Endometrial microvascular endothelial cells (primary cell): ENCODE measurements around the gene MALT1. TPM values are rescaled to one million over a fixed set of nuclear protein-coding genes. Genes with fewer than 3 reads are reported as not detected.
"Not testable (repeated sequence)": the region's sequence is repeated elsewhere in the genome, so short reads cannot be mapped to it uniquely, and the experiment has no call there.

Source experiments
- in situ Hi-C: cut with HindIII; loops from 2 replicates; pipeline ENCODE4 v1.10.0; 2017; ENCODE audit warnings: low sequenced_read_pairs, low pct_unique_long_range_greater_than_20kb; ENCODE audit errors: inconsistent ontology term
- total RNA-seq: library from RNA; depleted of rRNA; stranded (reverse); fragments of >200 nt; gene quantifications from one replicate; pipeline ENCODE4 v1.2.3, GENCODE V29; 2015; ENCODE audit errors: inconsistent ontology term

The MALT1 gene
- total RNA-seq, result 13.2 TPM

GRCh38 chr18:58671111-58671631 lies at the start of gene MALT1:
TSS of gene MALT1 (plus strand) at chr18:58671465. CDS start at chr18:58671644, 179 bp downstream.
- in situ Hi-C loops, result no loop called here

- in situ Hi-C loops, result no loop called here
Observed at GRCh38 chr18:58624011-58624410, 47.3 kb upstream of the MALT1 start.

GRCh38 chr18:58625839-58626238 lies 45.4 kb upstream of the MALT1 start:
- in situ Hi-C loops, result no loop called here

- in situ Hi-C loops, result no loop called here
Observed at GRCh38 chr18:58630071-58630470, 41.2 kb upstream of the MALT1 start.

GRCh38 chr18:58631301-58631700 lies 40.0 kb upstream of the MALT1 start:
- in situ Hi-C loops, result no loop called here

GRCh38 chr18:58632552-58632951 lies 38.7 kb upstream of the MALT1 start:
- in situ Hi-C loops, result no loop called here

- in situ Hi-C loops, result no loop called here
Observed at GRCh38 chr18:58633874-58634273, 37.4 kb upstream of the MALT1 start.

GRCh38 chr18:58635891-58636290 lies 35.4 kb upstream of the MALT1 start:
- in situ Hi-C loops, result no loop called here

- in situ Hi-C loops, result no loop called here
Observed at GRCh38 chr18:58637197-58637596, 34.1 kb upstream of the MALT1 start.

- in situ Hi-C loops, result no loop called here
Observed at GRCh38 chr18:58637946-58638345, 33.3 kb upstream of the MALT1 start.

- in situ Hi-C loops, result no loop called here
Observed at GRCh38 chr18:58638441-58638840, 32.8 kb upstream of the MALT1 start.

GRCh38 chr18:58639237-58639636 lies 32.0 kb upstream of the MALT1 start:
- in situ Hi-C loops, result no loop called here

GRCh38 chr18:58639751-58640427 lies 31.4 kb upstream of the MALT1 start:
- in situ Hi-C loops, result no loop called here

GRCh38 chr18:58640428-58640805 lies 30.8 kb upstream of the MALT1 start:
- in situ Hi-C loops, result no loop called here

GRCh38 chr18:58640891-58641610 lies 30.2 kb upstream of the MALT1 start:
- in situ Hi-C loops, result no loop called here

- in situ Hi-C loops, result not testable (repeated sequence)
Observed at GRCh38 chr18:58643557-58643956, 27.7 kb upstream of the MALT1 start.

GRCh38 chr18:58645398-58645797 lies 25.9 kb upstream of the MALT1 start:
- in situ Hi-C loops, result no loop called here

- in situ Hi-C loops, result no loop called here
Observed at GRCh38 chr18:58646334-58646862, 24.9 kb upstream of the MALT1 start.

GRCh38 chr18:58649966-58650816 lies 21.1 kb upstream of the MALT1 start:
- in situ Hi-C loops, result no loop called here
